Heart left ventricle (tissue), 13 donors: ENCODE measurements around the gene SLX4IP.

Experiments used
- CTCF ChIP-seq, 12 donors: fragments of 200-600 bp; sonication (generic) in 4 of 12; IDR thresholded peaks; one replicate each; pipeline versions ENCODE4 v1.5.0 to v1.8.0; 2018 to 2022; ENCODE audit warnings: antibody characterized with exemption in 12 of 12, mild to moderate bottlenecking in 5 of 12
- POLR2A ChIP-seq, 2 donors: fragments of 450-650 bp; IDR thresholded peaks; one replicate each; pipeline ENCODE4 v1.6.1; 2017; ENCODE audit warnings: antibody characterized with exemption in 2 of 2, mild to moderate bottlenecking in 2 of 2, moderate library complexity in 2 of 2
- donor health status: ischemic (EF 13 %, LVEDD 7.1; RV severe dilation, severe dysfunction).
- donor health status: DM: no; HTN: yes; CAD: no.
- donor health status: DM: no; HTN: no; CAD: no.
- donor health status: ischemic (EF 25% LVEDD 6.9; RV normal size, moderate dysfunction).
- donor health status: ischemic (EF 25% LVEDD 5.7; RV mildly dilated, moderate dysfunction).
- donor health status: ischemic (EF 35%, LVEDD 5.7; RV mildly dilated, moderate dysfunction).
- donor health status: nonischemic (EF 11% LVEDD 7.7; RV severe dilation, severe dysfunction).
- donor health status: DM: yes; HTN: yes; CAD: no.
- donor health status: PGD.
- donor health status: ischemic (EF 29% LVEDD 5.4; RV normal size, mild dysfunction).
- donor health status: nonischemic (EF 23%, LVEDD 6.1; RV moderate dilation, normal function).

- no peak for TF ChIP-seq CTCF (IDR thresholded peaks at IDR 0.05)
- TF ChIP-seq POLR2A (IDR thresholded peaks at IDR 0.05), result no peak
Observed at GRCh38 chr20:10408108-10408813, 26.8 kb upstream of the SLX4IP start.
